ENCODE measurements around the gene ZIC5.

The ZIC5 gene

DNA sequence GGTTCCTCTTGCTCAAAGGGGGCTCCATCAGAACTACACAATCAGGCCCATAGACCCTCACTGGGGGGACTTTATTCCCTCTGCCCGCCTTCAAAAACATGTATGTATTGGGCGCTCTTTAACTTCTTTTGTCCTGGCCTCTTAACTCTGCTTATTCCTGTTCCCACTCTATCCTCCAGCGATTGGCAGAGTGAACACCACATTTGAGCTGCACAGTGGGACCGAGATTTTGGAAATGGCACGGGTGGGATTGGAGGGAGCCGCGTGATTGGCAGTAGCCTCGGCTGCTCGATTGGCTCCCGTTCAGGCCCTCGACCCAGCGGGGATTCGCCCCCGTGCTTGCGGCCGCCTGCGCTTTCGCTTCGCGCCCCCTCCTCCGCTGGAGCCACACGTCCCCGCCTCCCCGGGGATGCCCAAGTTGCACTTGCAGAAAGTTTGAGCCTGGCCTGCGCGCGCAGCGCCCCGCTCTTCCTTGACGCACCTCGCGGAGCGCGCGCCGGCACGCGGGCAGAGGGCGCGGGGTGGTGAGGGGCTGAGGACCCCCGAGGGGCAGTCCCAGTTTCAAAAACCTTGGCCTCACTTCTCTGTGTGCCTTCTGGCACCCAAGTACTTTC lies at the start of gene ZIC5:
TSS of gene ZIC5 (minus strand) at position 192 of the 614 bp plus-strand sequence. CDS start at position 28, 164 bp downstream.
- Histone ChIP-seq H3K4me2 (ENCODE audit: low read depth, low read length, poor library complexity, severe bottlenecking) (no peak within 1 kb of the TSS), H3K4me3 (ENCODE audit: insufficient read depth, low read length, poor library complexity, severe bottlenecking) (no peak within 1 kb of the TSS), H3K79me2 (ENCODE audit: insufficient read depth, low read length) (no peaks in the 10 kb centered on the region), H3K27me3 (ENCODE audit: low read length) (no peaks in the 10 kb centered on the region), H3K36me3 (ENCODE audit: low read length) (no peaks in the 10 kb centered on the region), H3K9me3 (ENCODE audit: insufficient read depth, low read length) (no peaks in the 10 kb centered on the region), H2AFZ (ENCODE audit: low read depth, low read length, severe bottlenecking) (no peak within 1 kb of the TSS), H3K9ac (ENCODE audit: low read length) (no peak within 1 kb of the TSS), H3K9me2 (replicated peaks; ENCODE audit: insufficient read depth, low read length) (no peaks in the 10 kb centered on the region), H3K27ac (ENCODE audit: low read depth, low read length) (no peak within 1 kb of the TSS), H4K20me1 (ENCODE audit: low read depth, low read length) (no peaks in the 10 kb centered on the region), H3F3A (ENCODE audit: insufficient read depth) (no peaks in the 10 kb centered on the region)
- no peak for TF ChIP-seq EZH2phosphoT487 (conservative IDR thresholded peaks at IDR 0.05; ENCODE audit: low read length)
- TF ChIP-seq, protein P1, sequence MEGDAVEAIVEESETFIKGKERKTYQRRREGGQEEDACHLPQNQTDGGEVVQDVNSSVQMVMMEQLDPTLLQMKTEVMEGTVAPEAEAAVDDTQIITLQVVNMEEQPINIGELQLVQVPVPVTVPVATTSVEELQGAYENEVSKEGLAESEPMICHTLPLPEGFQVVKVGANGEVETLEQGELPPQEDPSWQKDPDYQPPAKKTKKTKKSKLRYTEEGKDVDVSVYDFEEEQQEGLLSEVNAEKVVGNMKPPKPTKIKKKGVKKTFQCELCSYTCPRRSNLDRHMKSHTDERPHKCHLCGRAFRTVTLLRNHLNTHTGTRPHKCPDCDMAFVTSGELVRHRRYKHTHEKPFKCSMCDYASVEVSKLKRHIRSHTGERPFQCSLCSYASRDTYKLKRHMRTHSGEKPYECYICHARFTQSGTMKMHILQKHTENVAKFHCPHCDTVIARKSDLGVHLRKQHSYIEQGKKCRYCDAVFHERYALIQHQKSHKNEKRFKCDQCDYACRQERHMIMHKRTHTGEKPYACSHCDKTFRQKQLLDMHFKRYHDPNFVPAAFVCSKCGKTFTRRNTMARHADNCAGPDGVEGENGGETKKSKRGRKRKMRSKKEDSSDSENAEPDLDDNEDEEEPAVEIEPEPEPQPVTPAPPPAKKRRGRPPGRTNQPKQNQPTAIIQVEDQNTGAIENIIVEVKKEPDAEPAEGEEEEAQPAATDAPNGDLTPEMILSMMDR (IDR thresholded peaks at IDR 0.05; ENCODE audit: insufficient read depth, low read length, poor library complexity, severe bottlenecking) = no peak

DNA sequence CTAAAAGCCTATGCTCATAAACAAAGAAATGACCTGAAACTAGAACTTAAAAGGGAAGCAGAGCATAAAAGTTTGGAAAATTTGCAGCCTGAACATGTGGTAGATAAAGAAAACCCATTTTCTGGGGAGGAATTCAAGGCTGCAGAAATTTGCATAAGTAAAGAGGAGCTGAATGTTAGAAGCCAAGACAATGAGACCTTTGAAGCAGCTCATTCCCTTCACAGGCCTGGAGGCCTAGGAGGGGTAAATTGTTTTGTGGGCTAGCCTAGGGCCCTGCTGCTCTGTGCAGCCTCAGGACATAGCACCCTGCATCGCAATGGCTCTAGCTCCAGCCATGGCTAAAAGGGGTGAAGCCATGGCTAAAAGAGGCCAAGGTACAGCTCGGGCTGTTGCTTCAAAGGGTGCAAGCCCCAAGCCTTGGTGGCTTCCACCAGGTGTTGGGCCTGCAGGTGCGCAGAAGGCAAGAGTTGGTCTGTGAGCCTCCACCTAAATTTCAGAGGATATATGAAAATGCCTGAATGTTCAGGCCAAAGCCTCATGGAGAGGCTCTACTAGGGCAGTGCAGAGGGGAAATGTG lies 48.3 kb upstream of the ZIC5 start:
- H3K27ac ChIP-seq (ENCODE audit: low read depth, low read length) = no peak overlapping the region
- no peak overlapping the region for H2AFZ ChIP-seq (ENCODE audit: low read depth, low read length, severe bottlenecking)
- no peaks in the 10 kb centered on the region for H3K9me3 ChIP-seq (ENCODE audit: insufficient read depth, low read length)
- no peaks in the 10 kb centered on the region for H3K79me2 ChIP-seq (ENCODE audit: insufficient read depth, low read length)
- H3F3A ChIP-seq (ENCODE audit: insufficient read depth) = no peaks in the 10 kb centered on the region
- H4K20me1 ChIP-seq (ENCODE audit: low read depth, low read length) = no peaks in the 10 kb centered on the region
- H3K4me3 ChIP-seq (ENCODE audit: insufficient read depth, low read length, poor library complexity, severe bottlenecking) = no peak overlapping the region
- H3K4me2 ChIP-seq (ENCODE audit: low read depth, low read length, poor library complexity, severe bottlenecking) = no peak overlapping the region
- no peaks in the 10 kb centered on the region for H3K36me3 ChIP-seq (ENCODE audit: low read length)
- no peaks in the 10 kb centered on the region for H3K27me3 ChIP-seq (ENCODE audit: low read length)
- H3K9ac ChIP-seq (ENCODE audit: low read length) = no peak overlapping the region
- H3K9me2 ChIP-seq (replicated peaks; ENCODE audit: insufficient read depth, low read length) = no peaks in the 10 kb centered on the region
- no peak for TF ChIP-seq EZH2phosphoT487 (conservative IDR thresholded peaks at IDR 0.05; ENCODE audit: low read length)
- TF ChIP-seq, protein P1 (IDR thresholded peaks at IDR 0.05; ENCODE audit: insufficient read depth, low read length, poor library complexity, severe bottlenecking) = no peak

DNA sequence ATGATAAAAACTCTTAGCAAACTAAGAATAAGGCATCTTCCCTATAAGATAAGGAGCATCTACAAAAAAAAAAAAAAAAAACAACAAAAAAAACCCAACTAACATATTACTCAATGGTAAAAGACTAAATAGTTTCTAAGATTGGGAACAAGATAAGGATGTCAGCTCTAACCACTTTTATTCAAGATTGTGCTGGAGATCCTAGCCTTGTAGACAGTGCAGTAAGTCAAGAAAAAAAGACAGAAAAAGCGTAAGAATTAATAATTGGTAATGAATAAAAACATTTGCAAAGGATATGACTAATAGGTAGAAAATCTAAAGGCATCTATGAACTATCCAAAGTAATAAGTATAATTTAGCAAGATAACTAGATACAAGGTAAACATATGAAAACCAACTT lies 43.1 kb upstream of the ZIC5 start:
- Histone ChIP-seq H3K9me3 (ENCODE audit: insufficient read depth, low read length) (no peaks in the 10 kb centered on the region), H3K27ac (ENCODE audit: low read depth, low read length) (no peak overlapping the region), H3K9me2 (replicated peaks; ENCODE audit: insufficient read depth, low read length) (no peaks in the 10 kb centered on the region), H3K36me3 (ENCODE audit: low read length) (no peaks in the 10 kb centered on the region), H3K4me2 (ENCODE audit: low read depth, low read length, poor library complexity, severe bottlenecking) (no peak overlapping the region), H3K9ac (ENCODE audit: low read length) (no peak overlapping the region), H4K20me1 (ENCODE audit: low read depth, low read length) (no peaks in the 10 kb centered on the region), H3F3A (ENCODE audit: insufficient read depth) (no peaks in the 10 kb centered on the region), H3K4me3 (ENCODE audit: insufficient read depth, low read length, poor library complexity, severe bottlenecking) (no peak overlapping the region), H3K27me3 (ENCODE audit: low read length) (no peaks in the 10 kb centered on the region), H2AFZ (ENCODE audit: low read depth, low read length, severe bottlenecking) (no peak overlapping the region), H3K79me2 (ENCODE audit: insufficient read depth, low read length) (no peaks in the 10 kb centered on the region)
- TF ChIP-seq EZH2phosphoT487 (conservative IDR thresholded peaks at IDR 0.05; ENCODE audit: low read length) = no peak
- TF ChIP-seq, protein P1 (IDR thresholded peaks at IDR 0.05; ENCODE audit: insufficient read depth, low read length, poor library complexity, severe bottlenecking) = no peak
